HG03432 (cell line): ENCODE results near the gene STRADB.
"Not testable (repeated sequence)": the region's sequence is repeated elsewhere in the genome, so short reads cannot be mapped to it uniquely, and the experiment has no call there.

ENCODE experiments used
- ATAC-seq: cut with Tn5 transposase; IDR thresholded peaks from one replicate; pipeline ENCODE4 v1.9.1; 2021; ENCODE audit warnings: mild to moderate bottlenecking, moderate library complexity; ENCODE audit not compliant: unreplicated experiment

Gene STRADB

GRCh38 chr2:201430322-201430721 is 21.2 kb upstream of the STRADB start:
- ATAC-seq, result not testable (repeated sequence)

- ATAC-seq, result no peak
These were observed 20.7 kb upstream of the STRADB start for GRCh38 chr2:201430839-201431238.

GRCh38 chr2:201432038-201432620 is 19.4 kb upstream of the STRADB start:
- no peak for ATAC-seq

GRCh38 chr2:201432621-201433393 is 18.7 kb upstream of the STRADB start:
- no peak for ATAC-seq

GRCh38 chr2:201433394-201433995 is 18.0 kb upstream of the STRADB start:
- no peak for ATAC-seq

GRCh38 chr2:201436141-201436540 is 15.4 kb upstream of the STRADB start:
- no peak for ATAC-seq

- ATAC-seq, result not testable (repeated sequence)
These were observed 12.1 kb upstream of the STRADB start for GRCh38 chr2:201439336-201439922.

GRCh38 chr2:201440182-201440581 is 11.4 kb upstream of the STRADB start:
- no peak for ATAC-seq

GRCh38 chr2:201441409-201441808 is 10.1 kb upstream of the STRADB start:
- peak; percentile 75 for ATAC-seq

GRCh38 chr2:201444746-201445465 is 6.6 kb upstream of the STRADB start:
- no peak for ATAC-seq

GRCh38 chr2:201447086-201447485 is 4.5 kb upstream of the STRADB start:
- ATAC-seq, result no peak

GRCh38 chr2:201448061-201448460 is 3.5 kb upstream of the STRADB start:
- no peak for ATAC-seq

- no peak for ATAC-seq
These were observed 2.8 kb upstream of the STRADB start for GRCh38 chr2:201448701-201449100.

GRCh38 chr2:201450954-201451291 is 617 bp upstream of the STRADB start:
- ATAC-seq, result peak; percentile 28

- peak; percentile 35 for ATAC-seq
These were observed 750 bp downstream of the STRADB start for GRCh38 chr2:201452058-201452921.

- no peak for ATAC-seq
These were observed 1.5 kb downstream of the STRADB start for GRCh38 chr2:201452922-201453643.

GRCh38 chr2:201458381-201458780 is 6.8 kb downstream of the STRADB start:
- ATAC-seq, result no peak

- ATAC-seq, result no peak
These were observed 9.0 kb downstream of the STRADB start for GRCh38 chr2:201460532-201460931.

GRCh38 chr2:201464547-201464946 is 13.0 kb downstream of the STRADB start:
- no peak for ATAC-seq

GRCh38 chr2:201465524-201465971 is 14.0 kb downstream of the STRADB start:
- ATAC-seq, result no peak
